ENCODE measurements around the gene RANBP10. TPM values are rescaled to one million over a fixed set of nuclear protein-coding genes. Genes with fewer than 3 reads are reported as not detected.

Gene RANBP10
- total RNA-seq, 4 donors from 2014 or later, result 15.0 to 24.6 (median 17.9) TPM

GRCh38 chr16:67733734-67734470 is 72.5 kb downstream of the RANBP10 start:
- TF ChIP-seq CTCF (IDR thresholded peaks at IDR 0.05), result no peak
- no peak for TF ChIP-seq POLR2A (IDR thresholded peaks at IDR 0.05)
- intact Hi-C loops (cut with DNase I; ENCODE audit: low total_unique reads), result no loop called here
- no peak for DNase-seq (ENCODE audit: low spot score in 2 of 2)
- 76 to 91% methylated on average over 4 to 5 of the region's 5 CpGs for WGBS, 2 donors
- H3K4me3 ChIP-seq (ENCODE audit: low read depth, poor library complexity, severe bottlenecking), result no peak overlapping the region

GRCh38 chr16:67731753-67732095 is 74.6 kb downstream of the RANBP10 start:
- no peak for DNase-seq (ENCODE audit: low spot score in 2 of 2)
- WGBS, 2 donors, result 88 to 96% methylated on average over 3 to 4 of the region's 4 CpGs
- intact Hi-C loops (cut with DNase I; ENCODE audit: low total_unique reads), result no loop called here
- H3K4me3 ChIP-seq (ENCODE audit: low read depth, poor library complexity, severe bottlenecking), result no peak overlapping the region
- TF ChIP-seq CTCF (IDR thresholded peaks at IDR 0.05) (no peak), POLR2A (IDR thresholded peaks at IDR 0.05) (no peak)

- 91% methylated on average over 9 of the region's 9 CpGs for WGBS, 2 donors
- intact Hi-C loops (cut with DNase I; ENCODE audit: low total_unique reads), result no loop called here
Measured at GRCh38 chr16:67731071-67731752, 75.1 kb downstream of the RANBP10 start.

DNA sequence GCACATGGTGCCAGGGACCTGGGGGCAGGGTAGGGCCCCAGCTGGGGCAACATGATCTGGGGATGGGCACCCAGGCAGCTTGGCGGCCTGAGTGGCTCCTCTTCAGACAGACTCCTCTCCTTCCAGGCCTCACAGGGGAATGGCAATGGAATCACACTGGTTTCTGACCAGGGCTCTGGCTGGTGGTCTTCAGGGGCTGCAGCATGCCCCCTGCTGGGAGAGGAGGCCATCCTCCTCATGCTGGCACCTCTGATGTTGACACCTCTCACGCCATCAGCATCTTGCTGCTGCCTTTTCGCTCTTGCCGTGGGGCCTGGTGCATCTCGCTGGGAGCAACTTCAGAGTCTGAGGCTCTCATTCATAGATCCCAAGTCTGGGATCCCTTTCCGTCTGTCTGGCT is 76.0 kb downstream of the RANBP10 start:
- H3K4me3 ChIP-seq (ENCODE audit: low read depth, poor library complexity, severe bottlenecking), result no peak overlapping the region
- TF ChIP-seq CTCF (IDR thresholded peaks at IDR 0.05) (no peak), POLR2A (IDR thresholded peaks at IDR 0.05) (no peak)
- intact Hi-C loops (cut with DNase I; ENCODE audit: low total_unique reads), result no loop called here
- WGBS, 2 donors, result 95% methylated on average over 6 of the region's 6 CpGs
- no peak for DNase-seq (ENCODE audit: low spot score in 2 of 2)

More at GRCh38 chr16:67731071-67731752, 75.1 kb downstream of the RANBP10 start:
- no peak overlapping the region for H3K4me3 ChIP-seq (ENCODE audit: low read depth, poor library complexity, severe bottlenecking)
- no peak for DNase-seq (ENCODE audit: low spot score in 2 of 2)
- TF ChIP-seq CTCF (IDR thresholded peaks at IDR 0.05) (no peak), POLR2A (IDR thresholded peaks at IDR 0.05) (no peak)

DNA sequence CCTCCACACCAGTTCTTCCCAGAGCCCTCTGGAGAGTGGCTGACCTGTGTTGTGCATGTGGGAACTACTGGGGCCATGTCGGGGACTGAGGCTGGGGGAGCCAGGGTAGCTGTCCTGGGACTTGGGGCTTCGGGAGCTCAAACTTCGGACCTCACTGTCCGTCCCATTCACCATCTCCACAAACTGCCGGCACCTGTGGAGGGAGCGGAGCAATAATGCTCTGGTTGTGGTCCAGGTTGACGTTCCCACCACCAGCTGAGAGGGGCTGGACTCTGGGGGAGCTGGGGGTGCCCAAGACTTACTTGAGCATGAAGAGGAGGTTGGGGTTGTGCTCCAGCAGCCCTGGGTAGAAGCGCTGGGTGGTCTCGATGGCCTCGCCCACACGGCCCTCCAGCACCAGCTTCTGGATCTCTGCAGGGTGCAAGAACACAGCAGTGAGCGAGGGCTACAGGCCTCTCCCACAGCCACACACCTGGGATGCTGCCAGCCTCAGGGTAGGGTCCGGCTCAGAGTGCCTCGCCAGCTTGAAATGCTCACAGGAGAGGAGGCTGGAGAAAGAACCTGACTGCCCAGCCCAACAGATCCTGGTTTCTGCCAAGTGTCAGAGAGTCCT is 76.6 kb downstream of the RANBP10 start:
- intact Hi-C loops (cut with DNase I; ENCODE audit: low total_unique reads), result no loop called here
- H3K4me3 ChIP-seq (ENCODE audit: low read depth, poor library complexity, severe bottlenecking), result no peak overlapping the region
- no peak for DNase-seq (ENCODE audit: low spot score in 2 of 2)
- WGBS, 2 donors, result 95% methylated on average over 14 of the region's 14 CpGs
- TF ChIP-seq POLR2A (IDR thresholded peaks at IDR 0.05), result no peak
- no peak for TF ChIP-seq CTCF (IDR thresholded peaks at IDR 0.05)
